Measurements from ENCODE around the gene WNT3A. TPM values are rescaled to one million over a fixed set of nuclear protein-coding genes. Genes with fewer than 3 reads are reported as not detected.

WNT3A gene
- total RNA-seq, 1 experiment from 2014 or later = 0.24 TPM

- H3K4me3 ChIP-seq = no peak overlapping the region
- peaks cover 22% of the 10 kb centered on the region for H3K4me1 ChIP-seq (replicated peaks; ENCODE audit: insufficient read depth)
- intact Hi-C loops (cut with micrococcal nuclease; ENCODE audit: unreplicated experiment) = no loop called here
- no peaks in the 10 kb centered on the region for H3K27me3 ChIP-seq (ENCODE audit: insufficient read depth, low read depth)
- no peak for DNase-seq
- H3K36me3 ChIP-seq (ENCODE audit: low read depth) = no peaks in the 10 kb centered on the region
- no peak overlapping the region for H2AFZ ChIP-seq
- no peaks in the 10 kb centered on the region for H3K9me2 ChIP-seq (ENCODE audit: insufficient read depth)
- H3K27ac ChIP-seq = no peak overlapping the region
- peaks cover 30% of the 10 kb centered on the region for H3F3A ChIP-seq (ENCODE audit: insufficient read depth, low read depth)
- no peak for TF ChIP-seq EZH2 (IDR thresholded peaks at IDR 0.05; ENCODE audit: low read depth)
- TF ChIP-seq CTCF (conservative IDR thresholded peaks at IDR 0.05) = no peak
- H3K4me2 ChIP-seq = no peak overlapping the region
- no peaks in the 10 kb centered on the region for H4K20me1 ChIP-seq (ENCODE audit: insufficient read depth)
- no peaks in the 10 kb centered on the region for H3K79me2 ChIP-seq (ENCODE audit: low read depth)
- BruUV-seq (replicated peaks) = no TSS peak
- ChIA-PET CTCF (interaction anchor here (0.6 kb wide), 1 partner anchor 52 kb away, joined by 3 read pairs; the partner anchor contains the start of gene WNT3A), POLR2A (ENCODE audit: unreplicated experiment) (interaction anchor here (0.6 kb wide), 1 partner anchor 8 kb away, joined by 6 read pairs; no protein-coding TSS in a partner anchor)
- no peaks in the 10 kb centered on the region for H3K9me3 ChIP-seq (ENCODE audit: insufficient read depth, low read depth)
Observed at GRCh38 chr1:228058172-228058948, 51.6 kb downstream of the WNT3A start.

GRCh38 chr1:228058949-228059633 is 52.3 kb downstream of the WNT3A start:
- H3K36me3 ChIP-seq (ENCODE audit: low read depth) = no peaks in the 10 kb centered on the region
- H4K20me1 ChIP-seq (ENCODE audit: insufficient read depth) = no peaks in the 10 kb centered on the region
- ChIA-PET CTCF (interaction anchor here (0.6 to 1.8 kb wide), 3 partner anchors 14 to 60 kb away, joined by 3 to 14 read pairs (median 3); no protein-coding TSS in a partner anchor), POLR2A (ENCODE audit: unreplicated experiment) (interaction anchor here (0.6 kb wide), 3 partner anchors 70 to 313 kb away, joined by 3 read pairs; partner anchors contain the start of gene IBA57)
- no peaks in the 10 kb centered on the region for H3K27me3 ChIP-seq (ENCODE audit: insufficient read depth, low read depth)
- no TSS peak for BruUV-seq (replicated peaks)
- no peaks in the 10 kb centered on the region for H3K9me2 ChIP-seq (ENCODE audit: insufficient read depth)
- no peak for DNase-seq
- TF ChIP-seq CTCF (conservative IDR thresholded peaks at IDR 0.05) (no peak), EZH2 (IDR thresholded peaks at IDR 0.05; ENCODE audit: low read depth) (no peak)
- H3K4me1 ChIP-seq (replicated peaks; ENCODE audit: insufficient read depth) = peaks cover 15% of the 10 kb centered on the region
- H3K27ac ChIP-seq = no peak overlapping the region
- peaks cover 30% of the 10 kb centered on the region for H3F3A ChIP-seq (ENCODE audit: insufficient read depth, low read depth)
- H3K79me2 ChIP-seq (ENCODE audit: low read depth) = no peaks in the 10 kb centered on the region
- H3K9me3 ChIP-seq (ENCODE audit: insufficient read depth, low read depth) = no peaks in the 10 kb centered on the region
- H2AFZ ChIP-seq = no peak overlapping the region
- H3K4me3 ChIP-seq = no peak overlapping the region
- H3K4me2 ChIP-seq = peak overlapping the region; percentile 95; the same call in 1 of the 2 replicates
- intact Hi-C loops (cut with micrococcal nuclease; ENCODE audit: unreplicated experiment) = no loop called here

GRCh38 chr1:228059634-228060457 is 53.0 kb downstream of the WNT3A start:
- Histone ChIP-seq H3K4me3 (peak overlapping the region; percentile 96), H2AFZ (peak overlapping the region; percentile 93), H3K27me3 (ENCODE audit: insufficient read depth, low read depth) (no peaks in the 10 kb centered on the region), H3K27ac (no peak overlapping the region), H4K20me1 (ENCODE audit: insufficient read depth) (no peaks in the 10 kb centered on the region), H3K9me3 (ENCODE audit: insufficient read depth, low read depth) (no peaks in the 10 kb centered on the region), H3K79me2 (ENCODE audit: low read depth) (no peaks in the 10 kb centered on the region), H3K4me2 (peak overlapping the region; percentile 95), H3K36me3 (ENCODE audit: low read depth) (no peaks in the 10 kb centered on the region), H3K9me2 (ENCODE audit: insufficient read depth) (no peaks in the 10 kb centered on the region), H3K4me1 (replicated peaks; ENCODE audit: insufficient read depth) (peaks cover 15% of the 10 kb centered on the region), H3F3A (ENCODE audit: insufficient read depth, low read depth) (peaks cover 30% of the 10 kb centered on the region)
- peak; percentile 80 to 99 for DNase-seq
- no TSS peak for BruUV-seq (replicated peaks)
- intact Hi-C loops (cut with micrococcal nuclease; ENCODE audit: unreplicated experiment) = loop anchor here (1.0 to 2.0 kb wide), 2 partner anchors 15 to 56 kb away; no protein-coding TSS in a partner anchor
- ChIA-PET CTCF (interaction anchor here (0.6 to 1.8 kb wide), 5 partner anchors 15 to 114 kb away, joined by 3 to 14 read pairs (median 3); no protein-coding TSS in a partner anchor), POLR2A (ENCODE audit: unreplicated experiment) (interaction anchor here (0.6 kb wide), 3 partner anchors 69 to 313 kb away, joined by 3 read pairs; partner anchors contain the start of gene IBA57)
- TF ChIP-seq CTCF (conservative IDR thresholded peaks at IDR 0.05) (no peak), EZH2 (IDR thresholded peaks at IDR 0.05; ENCODE audit: low read depth) (no peak)
